CD4-positive, alpha-beta T cell treated with Interferon alpha-2 for 1 hour (primary cell): ENCODE data around the gene CACNA2D1.
"Not testable (repeated sequence)": the region's sequence is repeated elsewhere in the genome, so short reads cannot be mapped to it uniquely, and the experiment has no call there.

Experiments used
- DNase-seq, 2 donors: peaks; one replicate each; pipeline ENCODE4 v3.0.0-alpha.2; 2020 to 2022

Gene CACNA2D1

GRCh38 chr7:82433507-82433906, 10.1 kb downstream of the CACNA2D1 start:
- no peak for DNase-seq

DNA sequence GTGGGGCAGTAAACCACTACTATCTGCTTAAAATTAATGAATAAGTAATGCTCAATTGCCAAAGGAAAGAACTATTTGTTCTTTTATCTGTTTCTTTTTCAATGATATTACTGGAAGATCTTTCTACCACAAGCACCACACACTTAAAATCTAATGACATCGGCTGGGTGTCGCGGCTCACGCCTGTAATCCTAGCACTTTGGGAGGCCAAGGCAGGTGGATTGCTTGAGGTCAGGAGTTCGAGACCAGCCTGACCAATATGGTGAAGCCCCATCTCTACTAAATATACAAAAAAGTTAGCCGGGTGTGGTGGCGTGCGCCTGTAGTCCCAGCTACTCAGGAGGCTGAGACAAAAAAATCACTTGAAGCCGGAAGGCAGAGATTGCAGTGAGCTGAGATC, 10.8 kb downstream of the CACNA2D1 start:
- not testable (repeated sequence) for DNase-seq

GRCh38 chr7:82430500-82431465, 12.8 kb downstream of the CACNA2D1 start:
- DNase-seq: no peak

DNA sequence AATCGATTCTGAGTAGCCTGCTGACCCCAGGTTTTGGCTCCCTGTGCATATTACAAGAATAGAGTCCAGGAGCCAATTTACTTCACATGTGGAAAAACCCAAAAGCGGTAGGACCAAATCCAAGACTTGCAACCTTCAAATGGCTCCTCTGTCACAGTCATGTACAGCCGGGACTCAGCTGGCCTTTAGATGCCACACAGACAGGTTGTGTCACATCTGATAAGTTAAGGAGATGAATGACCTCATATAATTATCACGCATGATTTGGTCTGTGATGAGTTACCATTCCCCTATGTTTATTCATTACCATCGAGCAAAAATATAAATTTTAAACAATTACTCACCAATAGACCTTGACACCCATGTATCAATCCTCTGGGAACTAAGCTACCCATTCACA, 14.2 kb downstream of the CACNA2D1 start:
- DNase-seq: no peak

GRCh38 chr7:82428186-82428961, 15.2 kb downstream of the CACNA2D1 start:
- DNase-seq: no peak

DNA sequence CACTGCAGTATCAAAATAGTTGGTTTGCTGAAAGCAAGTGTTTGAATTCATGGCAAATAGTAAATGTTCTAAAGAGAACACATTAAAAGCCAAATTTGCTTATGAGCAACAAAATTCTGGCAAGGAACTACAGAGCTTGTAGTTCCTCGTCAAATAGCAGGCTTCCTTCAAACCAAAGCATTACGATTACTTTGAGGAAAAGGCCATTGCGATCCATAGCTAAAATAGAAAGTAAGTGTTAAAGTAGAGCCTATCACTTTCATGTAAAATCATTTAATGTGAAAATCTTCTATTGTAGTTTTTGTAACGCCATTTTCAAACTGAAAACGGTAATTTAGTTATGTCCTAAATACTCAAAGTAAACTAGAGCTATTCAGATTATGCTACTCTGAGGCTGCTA, 20.1 kb downstream of the CACNA2D1 start:
- no peak for DNase-seq

DNA sequence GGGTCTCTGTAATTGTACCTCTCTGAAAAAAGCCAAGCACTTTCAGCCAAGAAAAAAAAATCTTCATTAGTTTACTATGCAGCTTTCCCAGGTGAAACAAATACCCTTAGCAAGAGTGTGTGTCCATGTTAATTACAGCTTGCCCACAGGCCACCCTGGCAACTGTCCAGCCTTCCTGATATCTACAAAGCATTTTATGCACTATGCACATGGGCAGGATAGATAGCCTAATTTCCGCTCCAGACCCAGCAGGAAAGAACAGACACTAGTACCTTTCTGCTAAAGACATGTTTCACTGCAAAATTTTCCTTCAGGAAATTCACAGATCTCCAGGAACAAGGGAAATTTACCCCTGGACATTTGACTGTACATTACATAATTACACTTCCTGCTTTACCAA, 24.4 kb downstream of the CACNA2D1 start:
- DNase-seq: no peak

DNA sequence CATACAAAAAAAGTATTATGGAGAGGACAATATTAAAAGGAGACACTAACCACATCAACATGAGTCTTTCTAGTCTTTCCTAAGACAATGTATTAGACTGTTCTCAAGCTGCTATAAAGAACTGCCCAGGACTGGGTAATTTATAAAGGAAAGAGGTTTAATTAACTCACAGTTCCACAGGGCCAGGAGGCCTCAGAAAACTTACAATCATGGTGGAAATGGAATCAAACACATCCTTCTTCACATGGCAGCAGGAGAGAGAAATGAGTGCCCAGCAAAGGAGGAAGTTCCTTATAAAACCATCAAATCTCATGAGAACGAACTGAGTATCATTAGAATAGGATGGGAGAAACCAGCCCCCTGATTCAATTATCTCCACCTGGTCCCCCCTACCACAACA, 25.7 kb downstream of the CACNA2D1 start:
- DNase-seq: no peak

GRCh38 chr7:82416402-82416801, 27.2 kb downstream of the CACNA2D1 start:
- DNase-seq: no peak

- DNase-seq: no peak
These were observed 29.2 kb downstream of the CACNA2D1 start for GRCh38 chr7:82414389-82414788.

- DNase-seq: no peak
These were observed 30.3 kb downstream of the CACNA2D1 start for GRCh38 chr7:82413237-82413636.

- DNase-seq: no peak
These were observed 31.8 kb downstream of the CACNA2D1 start for GRCh38 chr7:82411732-82412131.

DNA sequence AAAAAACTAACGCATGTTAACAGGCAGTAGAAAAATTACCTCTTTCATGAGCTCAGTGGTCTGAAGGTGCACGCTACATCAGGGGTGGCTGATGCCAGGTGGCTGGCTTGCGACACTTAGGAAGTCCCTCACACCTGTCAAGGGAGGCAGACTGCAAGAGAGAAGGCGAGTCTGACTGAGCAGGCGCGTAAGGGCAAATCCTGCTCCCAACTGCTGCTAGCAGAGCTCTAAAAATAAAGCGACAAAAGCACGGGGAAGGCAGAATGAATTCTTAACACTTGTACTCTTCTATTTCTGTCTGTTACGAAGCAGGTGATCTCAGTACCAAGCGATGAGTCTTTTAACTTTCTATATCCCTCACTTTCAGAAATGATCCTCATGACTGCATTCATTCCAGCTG, 33.1 kb downstream of the CACNA2D1 start:
- DNase-seq: no peak

- no peak for DNase-seq
These were observed 36.6 kb downstream of the CACNA2D1 start for GRCh38 chr7:82406937-82407336.

DNA sequence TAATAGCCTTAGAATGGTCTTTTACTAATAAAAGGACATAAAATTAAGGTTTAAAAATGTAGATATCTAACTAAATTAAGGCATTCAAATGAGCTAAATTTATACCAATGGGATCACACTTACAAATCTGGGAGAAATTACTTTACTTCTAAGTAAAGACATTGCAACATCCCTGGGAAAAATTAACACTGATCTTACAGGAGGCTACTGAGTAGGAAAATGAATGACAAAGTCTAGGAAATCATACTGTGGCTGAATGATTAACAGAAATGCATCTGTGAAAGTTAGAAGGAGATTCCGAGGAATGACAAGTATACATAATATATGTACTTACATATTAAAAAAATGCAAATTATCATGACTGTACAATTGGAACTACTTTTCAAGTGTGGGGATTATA, 38.3 kb downstream of the CACNA2D1 start:
- DNase-seq: no peak

DNA sequence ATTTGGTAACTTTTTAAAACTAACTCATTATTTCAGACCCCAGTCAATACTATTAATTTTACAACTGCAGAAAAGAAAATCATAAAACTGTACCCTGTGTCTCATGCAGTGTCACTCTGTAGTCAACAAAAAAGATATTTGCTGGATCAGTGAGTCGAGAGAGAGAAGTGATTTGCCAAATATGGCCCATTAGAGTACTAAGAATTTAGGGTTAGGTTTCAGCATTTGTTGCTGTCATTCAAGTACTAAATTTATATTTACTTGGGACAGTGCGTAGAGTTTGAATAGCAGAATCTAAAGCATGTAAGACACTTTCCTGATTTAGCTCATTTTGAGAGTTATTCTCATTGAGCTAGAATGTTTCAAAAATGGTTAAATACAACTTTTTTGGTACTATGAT, 38.9 kb downstream of the CACNA2D1 start:
- no peak for DNase-seq

DNA sequence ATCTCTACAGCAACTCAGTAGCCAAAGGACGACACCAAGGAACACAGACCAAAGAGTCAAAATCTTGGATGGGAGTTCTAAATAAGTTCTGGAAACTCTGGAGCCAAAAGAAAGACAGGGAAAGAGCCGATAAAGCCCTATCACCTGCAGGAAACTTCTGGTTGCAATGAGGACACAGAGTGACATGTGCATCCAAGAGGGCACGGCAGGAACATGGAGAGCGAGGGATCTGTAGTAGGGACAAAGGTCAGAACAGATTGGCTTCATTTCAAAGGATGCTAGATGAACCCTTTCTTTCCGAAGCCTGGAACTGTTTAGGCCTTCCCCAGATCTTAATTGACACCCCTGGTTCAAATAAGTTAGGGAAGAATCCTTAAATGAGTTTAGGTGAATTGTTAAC, 39.5 kb downstream of the CACNA2D1 start:
- no peak for DNase-seq

DNA sequence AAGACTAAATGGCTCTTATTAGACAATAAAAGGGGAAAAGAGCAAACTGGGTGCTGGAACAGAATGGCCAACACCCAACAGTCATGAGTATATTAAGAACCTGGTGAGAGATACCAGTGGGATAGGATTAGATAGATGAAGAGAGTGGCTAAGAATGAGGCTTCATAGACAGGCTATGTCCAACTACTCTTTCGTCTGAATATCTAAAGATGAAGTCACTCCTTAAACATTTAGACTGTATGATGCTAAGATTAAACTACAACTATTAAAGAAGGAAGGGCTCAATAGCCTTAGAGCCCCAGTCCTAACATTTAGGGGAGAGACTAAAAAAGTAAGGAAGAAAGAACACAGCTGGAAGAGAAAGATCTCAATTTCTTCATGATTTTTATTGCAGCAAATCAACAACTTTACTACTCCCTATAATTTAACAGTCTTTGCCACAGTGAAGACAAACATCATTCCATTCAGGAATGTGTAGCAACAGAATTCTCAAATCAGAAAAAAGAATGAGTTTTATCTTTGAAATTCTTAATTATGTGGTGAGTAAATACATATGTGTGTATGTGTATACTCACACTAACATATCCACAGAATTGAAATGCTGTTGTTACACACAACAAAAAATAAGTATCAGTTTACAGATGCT, 45.6 kb downstream of the CACNA2D1 start:
- DNase-seq: no peak

- no peak for DNase-seq
These were observed 47.2 kb downstream of the CACNA2D1 start for GRCh38 chr7:82396343-82396742.

DNA sequence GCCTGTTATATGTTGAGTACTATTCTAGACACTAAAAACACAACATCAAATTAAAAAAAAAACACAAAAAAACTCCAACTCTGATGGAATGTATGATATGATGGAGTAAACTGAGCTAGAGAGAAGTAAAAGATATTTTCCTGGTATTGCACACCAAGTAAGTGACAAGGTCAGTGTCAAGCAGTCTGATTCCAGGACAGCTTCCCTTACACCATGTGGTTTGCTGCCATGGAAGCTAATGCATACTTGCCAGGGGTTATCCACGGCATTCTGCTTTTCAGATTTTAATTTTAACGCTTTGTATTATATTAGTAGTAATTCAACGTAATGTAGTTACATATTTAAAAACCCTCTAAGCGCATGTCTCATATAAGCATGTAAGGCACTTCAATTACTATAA, 48.4 kb downstream of the CACNA2D1 start:
- no peak for DNase-seq

DNA sequence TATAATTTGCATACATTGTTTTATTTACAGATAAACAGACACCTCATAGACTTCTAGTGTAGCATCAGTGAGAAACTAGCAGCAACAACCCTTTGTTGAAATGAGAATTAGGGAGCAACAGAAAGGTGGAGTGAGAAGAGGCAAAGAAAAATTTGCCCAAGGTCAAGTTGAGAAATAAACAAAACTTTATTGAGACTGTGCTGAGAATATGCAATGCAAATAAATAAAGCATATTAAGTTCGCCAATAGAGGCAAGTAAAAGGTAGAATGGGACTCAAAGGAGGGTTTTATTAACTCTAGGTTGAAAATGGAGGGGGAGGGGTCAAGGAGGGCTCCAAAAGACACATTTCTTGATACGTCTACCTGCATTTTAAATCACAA, 49.7 kb downstream of the CACNA2D1 start:
- DNase-seq: no peak

DNA sequence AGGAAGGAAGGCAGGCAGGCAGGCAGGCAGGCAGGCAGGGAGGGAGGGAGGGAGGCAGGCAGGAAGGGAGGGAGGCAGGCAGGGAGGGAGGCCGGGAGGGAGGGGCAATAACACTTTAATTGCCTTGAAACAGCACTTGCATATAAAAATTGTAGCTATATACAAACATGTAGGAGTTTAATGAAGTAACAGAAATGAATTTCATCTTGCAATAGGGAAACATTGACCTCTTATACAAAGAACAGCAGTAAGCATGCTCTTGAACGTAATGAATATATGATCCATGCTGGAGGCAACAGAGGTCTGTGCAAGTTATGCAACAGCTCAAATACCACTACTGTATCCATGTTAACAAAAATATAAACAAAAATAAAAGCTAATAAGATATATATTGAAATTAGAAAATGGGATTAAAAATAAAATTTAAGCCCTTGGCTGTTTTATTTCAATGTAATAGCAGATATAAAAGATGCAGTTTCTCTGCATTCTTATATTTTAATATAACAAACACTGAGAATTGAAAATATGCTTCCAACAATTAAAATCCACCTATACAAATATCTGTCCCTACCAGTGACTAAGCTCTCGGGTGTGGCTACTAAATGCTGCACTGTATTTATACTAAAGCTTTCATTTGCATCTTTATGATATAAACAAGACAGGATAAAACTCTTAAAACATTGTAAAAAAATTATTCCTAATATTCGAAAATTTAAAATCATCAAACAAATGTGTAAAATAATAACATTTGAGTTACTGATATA, 50.3 kb downstream of the CACNA2D1 start:
- DNase-seq: no peak

GRCh38 chr7:82390936-82391335, 52.6 kb downstream of the CACNA2D1 start:
- DNase-seq: no peak
